ENCODE measurements around the gene PHF12. TPM values are rescaled to one million over a fixed set of nuclear protein-coding genes. Genes with fewer than 3 reads are reported as not detected.

The PHF12 gene
- total RNA-seq, 1 experiment from 2014 or later, result 35.7 TPM

DNA sequence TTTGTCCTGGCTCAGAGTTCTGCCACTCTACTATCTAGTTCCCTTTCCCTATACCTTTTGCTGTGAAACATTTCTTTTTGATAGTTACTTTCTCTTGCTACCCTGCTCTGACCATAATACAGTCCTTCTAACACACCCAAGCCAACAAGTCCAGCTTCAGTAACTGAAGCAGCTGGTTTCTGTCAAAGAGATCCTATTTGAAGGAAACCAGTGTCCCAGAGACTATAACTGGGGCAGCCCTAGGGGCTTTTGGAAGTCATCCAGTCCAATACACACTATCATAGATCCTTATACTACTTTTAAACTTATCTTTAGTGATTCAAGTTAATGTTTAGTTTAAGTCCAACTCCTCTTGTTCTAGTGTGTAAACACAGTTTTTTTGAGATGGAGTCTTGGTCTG is 31.1 kb downstream of the PHF12 start:
- ChIA-PET POLR2A (no interaction called here), RAD21 (ENCODE audit: low non-redundant PET in 1 of 2, low total read pairs in 2 of 2, uncharacterized antibody in 2 of 2, unreplicated experiment in 2 of 2) (no interaction called here)

DNA sequence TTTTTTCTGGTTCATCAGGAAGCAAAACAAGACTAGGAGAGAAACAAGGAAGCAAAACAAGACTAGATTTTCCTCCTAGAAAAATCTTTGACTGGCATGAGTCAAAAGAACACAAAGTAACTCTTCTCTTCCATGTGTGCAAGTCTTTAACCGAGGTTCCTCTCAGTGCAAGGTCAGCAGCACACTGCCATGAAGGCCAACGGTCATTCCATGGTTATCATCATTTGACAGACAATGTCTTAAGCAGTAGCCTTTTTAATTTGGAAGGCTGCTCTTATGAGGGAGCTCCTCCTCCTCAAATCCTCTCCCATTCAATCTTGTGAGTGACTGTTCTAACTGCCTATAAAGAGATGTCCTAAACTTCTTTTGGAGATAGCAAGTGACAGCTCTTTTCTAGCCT is 33.0 kb downstream of the PHF12 start:
- no peaks in the 10 kb centered on the region for H4K20me1 ChIP-seq (ENCODE audit: insufficient read depth)
- RAD21 ChIA-PET (ENCODE audit: low non-redundant PET in 1 of 2, low total read pairs in 2 of 2, uncharacterized antibody in 2 of 2, unreplicated experiment in 2 of 2), result no interaction called here
- H2AFZ ChIP-seq (ENCODE audit: low read depth, low read length, poor library complexity, severe bottlenecking), result no peak overlapping the region
- H3K9me2 ChIP-seq (ENCODE audit: insufficient read depth), result no peaks in the 10 kb centered on the region
- no peak overlapping the region for H3K9ac ChIP-seq (ENCODE audit: low read length)
- H3K27me3 ChIP-seq (ENCODE audit: insufficient read depth, low read length), result no peaks in the 10 kb centered on the region
- H3K36me3 ChIP-seq (ENCODE audit: control insufficient read depth in 1 of 2, insufficient read depth in 2 of 2, low read length in 2 of 2), result peaks cover 59 to 70% of the 10 kb centered on the region in 2 experiments
- no peaks in the 10 kb centered on the region for H3K9me3 ChIP-seq (ENCODE audit: control insufficient read depth in 1 of 2, insufficient read depth in 1 of 2, low read depth in 1 of 2, low read length in 2 of 2)
- no peak overlapping the region for H3K4me2 ChIP-seq (ENCODE audit: low read length)
- CTCF ChIA-PET, result interaction anchor here (1.6 kb wide), 1 partner anchor 11 kb away, joined by 4 read pairs; no protein-coding TSS in a partner anchor
- no peak for TF ChIP-seq EGR1 (IDR thresholded peaks at IDR 0.05; ENCODE audit: low read depth)
- no peak for TF ChIP-seq TCF7L2 (IDR thresholded peaks at IDR 0.05; ENCODE audit: borderline replicate concordance, extremely low read depth, insufficient read depth, insufficient read length)
- TF ChIP-seq, protein P1, sequence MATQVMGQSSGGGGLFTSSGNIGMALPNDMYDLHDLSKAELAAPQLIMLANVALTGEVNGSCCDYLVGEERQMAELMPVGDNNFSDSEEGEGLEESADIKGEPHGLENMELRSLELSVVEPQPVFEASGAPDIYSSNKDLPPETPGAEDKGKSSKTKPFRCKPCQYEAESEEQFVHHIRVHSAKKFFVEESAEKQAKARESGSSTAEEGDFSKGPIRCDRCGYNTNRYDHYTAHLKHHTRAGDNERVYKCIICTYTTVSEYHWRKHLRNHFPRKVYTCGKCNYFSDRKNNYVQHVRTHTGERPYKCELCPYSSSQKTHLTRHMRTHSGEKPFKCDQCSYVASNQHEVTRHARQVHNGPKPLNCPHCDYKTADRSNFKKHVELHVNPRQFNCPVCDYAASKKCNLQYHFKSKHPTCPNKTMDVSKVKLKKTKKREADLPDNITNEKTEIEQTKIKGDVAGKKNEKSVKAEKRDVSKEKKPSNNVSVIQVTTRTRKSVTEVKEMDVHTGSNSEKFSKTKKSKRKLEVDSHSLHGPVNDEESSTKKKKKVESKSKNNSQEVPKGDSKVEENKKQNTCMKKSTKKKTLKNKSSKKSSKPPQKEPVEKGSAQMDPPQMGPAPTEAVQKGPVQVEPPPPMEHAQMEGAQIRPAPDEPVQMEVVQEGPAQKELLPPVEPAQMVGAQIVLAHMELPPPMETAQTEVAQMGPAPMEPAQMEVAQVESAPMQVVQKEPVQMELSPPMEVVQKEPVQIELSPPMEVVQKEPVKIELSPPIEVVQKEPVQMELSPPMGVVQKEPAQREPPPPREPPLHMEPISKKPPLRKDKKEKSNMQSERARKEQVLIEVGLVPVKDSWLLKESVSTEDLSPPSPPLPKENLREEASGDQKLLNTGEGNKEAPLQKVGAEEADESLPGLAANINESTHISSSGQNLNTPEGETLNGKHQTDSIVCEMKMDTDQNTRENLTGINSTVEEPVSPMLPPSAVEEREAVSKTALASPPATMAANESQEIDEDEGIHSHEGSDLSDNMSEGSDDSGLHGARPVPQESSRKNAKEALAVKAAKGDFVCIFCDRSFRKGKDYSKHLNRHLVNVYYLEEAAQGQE (IDR thresholded peaks at IDR 0.05; ENCODE audit: low read depth), result no peak
- no peaks in the 10 kb centered on the region for H3K79me2 ChIP-seq (ENCODE audit: insufficient read depth, low read length)
- H3K4me1 ChIP-seq (ENCODE audit: control insufficient read depth in 1 of 2, insufficient read depth in 2 of 2, low read length in 2 of 2), result no peaks in the 10 kb centered on the region
- POLR2A ChIA-PET, result interaction anchor here (1.1 kb wide), 1 partner anchor 21 kb away, joined by 3 read pairs; no protein-coding TSS in a partner anchor
- H3K27ac ChIP-seq (ENCODE audit: low read depth, low read length), result no peak overlapping the region
- ATAC-seq (no peak), DNase-seq (ENCODE audit: low read depth, low spot score) (no peak)
- intact Hi-C loops (cut with micrococcal nuclease), result no loop called here
- H3K4me3 ChIP-seq (replicated peaks in 1 of 2; ENCODE audit: low read depth in 1 of 2, low read length in 2 of 2), result no peak overlapping the region
- no TSS peak for BruUV-seq (replicated peaks)

More for the DNA sequence above, 31.1 kb downstream of the PHF12 start:
- Histone ChIP-seq H3K4me3 (replicated peaks in 1 of 2; ENCODE audit: low read depth in 1 of 2, low read length in 2 of 2) (no peak overlapping the region), H3K27me3 (ENCODE audit: insufficient read depth, low read length) (no peaks in the 10 kb centered on the region), H4K20me1 (ENCODE audit: insufficient read depth) (no peaks in the 10 kb centered on the region), H3K9me2 (ENCODE audit: insufficient read depth) (no peaks in the 10 kb centered on the region), H3K4me2 (ENCODE audit: low read length) (no peak overlapping the region), H3K27ac (ENCODE audit: low read depth, low read length) (no peak overlapping the region), H3K79me2 (ENCODE audit: insufficient read depth, low read length) (peaks cover 14% of the 10 kb centered on the region; the same call in 1 of the 2 replicates), H3K36me3 (ENCODE audit: control insufficient read depth in 1 of 2, insufficient read depth in 2 of 2, low read length in 2 of 2) (peaks cover 49 to 63% of the 10 kb centered on the region in 2 experiments), H3K9ac (ENCODE audit: low read length) (no peak overlapping the region), H3K4me1 (ENCODE audit: control insufficient read depth in 1 of 2, insufficient read depth in 2 of 2, low read length in 2 of 2) (no peaks in the 10 kb centered on the region), H2AFZ (ENCODE audit: low read depth, low read length, poor library complexity, severe bottlenecking) (no peak overlapping the region), H3K9me3 (ENCODE audit: control insufficient read depth in 1 of 2, insufficient read depth in 1 of 2, low read depth in 1 of 2, low read length in 2 of 2) (no peaks in the 10 kb centered on the region)
- DNase-seq (ENCODE audit: low read depth, low spot score) (no peak), ATAC-seq (no peak)
- TF ChIP-seq CEBPB (IDR thresholded peaks at IDR 0.05; ENCODE audit: low read depth) (no peak), TCF7L2 (IDR thresholded peaks at IDR 0.05; ENCODE audit: borderline replicate concordance, extremely low read depth, insufficient read depth, insufficient read length) (no peak), SP1 (IDR thresholded peaks at IDR 0.05; ENCODE audit: low read depth) (no peak), ZFX (IDR thresholded peaks at IDR 0.05) (no peak), POLR2AphosphoS5 (IDR thresholded peaks at IDR 0.05; ENCODE audit: low read depth, low read length) (no peak), EGR1 (IDR thresholded peaks at IDR 0.05; ENCODE audit: low read depth) (no peak), RAD21 (IDR thresholded peaks at IDR 0.05; ENCODE audit: low read depth) (no peak), JUND (IDR thresholded peaks at IDR 0.05) (no peak), ZNF274 (IDR thresholded peaks at IDR 0.05; ENCODE audit: low read depth, low read length) (no peak), YY1 (IDR thresholded peaks at IDR 0.05; ENCODE audit: extremely low read depth, insufficient replicate concordance, low read depth, low read length) (no peak), POLR2A (IDR thresholded peaks at IDR 0.05; ENCODE audit: borderline replicate concordance, extremely low read depth, insufficient read depth, insufficient read length) (no peak), SRF (IDR thresholded peaks at IDR 0.05; ENCODE audit: low read depth) (no peak), ELF1 (IDR thresholded peaks at IDR 0.05; ENCODE audit: borderline replicate concordance, low read depth) (no peak), CBX3 (IDR thresholded peaks at IDR 0.05; ENCODE audit: low read depth) (no peak), EZH2 (IDR thresholded peaks at IDR 0.05) (no peak)
- TF ChIP-seq, protein P2, sequence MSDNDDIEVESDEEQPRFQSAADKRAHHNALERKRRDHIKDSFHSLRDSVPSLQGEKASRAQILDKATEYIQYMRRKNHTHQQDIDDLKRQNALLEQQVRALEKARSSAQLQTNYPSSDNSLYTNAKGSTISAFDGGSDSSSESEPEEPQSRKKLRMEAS (IDR thresholded peaks at IDR 0.05), result no peak
- CTCF ChIA-PET, result no interaction called here
- no TSS peak for BruUV-seq (replicated peaks)
- intact Hi-C loops (cut with micrococcal nuclease), result no loop called here
